ENCODE data around the gene PALB2. TPM values are rescaled to one million over a fixed set of nuclear protein-coding genes. Genes with fewer than 3 reads are reported as not detected.

Gene PALB2
- total and polyA plus RNA-seq, 2 of the 13 experiments (the other 11 are each of a cell fraction or from before 2014, with no cell fraction given), result 12.1 to 40.9 TPM

DNA sequence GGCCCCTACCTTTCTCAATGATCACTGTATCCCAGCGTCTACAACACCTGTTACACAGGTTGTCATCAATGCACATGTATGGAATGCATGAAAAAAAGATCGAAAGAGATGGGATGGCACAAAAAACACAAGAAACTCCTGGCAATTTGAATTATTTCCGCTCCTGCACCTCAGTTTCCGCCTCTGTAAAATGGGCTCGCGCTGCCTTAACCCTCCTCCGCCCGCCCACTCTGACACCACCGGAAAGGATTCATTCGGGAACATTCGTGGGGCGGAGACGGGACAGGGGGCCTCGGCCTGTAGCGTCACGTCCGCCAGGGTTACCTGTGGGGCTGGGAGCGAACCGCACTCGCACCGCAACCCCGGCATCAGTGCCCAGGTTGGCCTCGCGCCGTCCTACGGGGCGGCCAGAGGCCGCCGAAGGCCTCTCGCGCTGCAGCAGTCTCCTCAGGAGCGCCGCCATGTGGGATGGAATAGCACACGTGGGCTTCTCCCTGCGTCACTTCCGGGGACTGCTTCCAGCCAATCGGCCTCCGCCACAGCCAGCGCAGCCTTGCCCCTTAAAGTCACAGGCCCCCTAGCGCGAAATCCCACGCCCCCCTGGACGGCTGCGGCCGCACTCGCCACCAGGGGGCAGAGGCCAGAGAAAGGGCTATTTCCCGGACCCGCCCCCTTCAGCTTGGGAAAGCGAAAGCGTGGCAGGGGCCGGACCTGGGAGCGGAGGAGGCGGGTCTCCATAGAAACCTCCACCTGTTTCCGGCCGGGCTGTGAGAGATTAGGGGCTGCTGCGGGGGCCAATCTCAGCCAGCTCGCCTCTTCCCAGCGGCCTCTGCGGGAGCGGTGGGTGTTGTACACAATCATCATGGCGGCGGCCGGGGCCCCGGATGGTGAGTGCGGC lies 84.0 kb downstream of the PALB2 start, which contains the start of the genes EARS2 and UBFD1 (continued):
- TF ChIP-seq, protein P1, sequence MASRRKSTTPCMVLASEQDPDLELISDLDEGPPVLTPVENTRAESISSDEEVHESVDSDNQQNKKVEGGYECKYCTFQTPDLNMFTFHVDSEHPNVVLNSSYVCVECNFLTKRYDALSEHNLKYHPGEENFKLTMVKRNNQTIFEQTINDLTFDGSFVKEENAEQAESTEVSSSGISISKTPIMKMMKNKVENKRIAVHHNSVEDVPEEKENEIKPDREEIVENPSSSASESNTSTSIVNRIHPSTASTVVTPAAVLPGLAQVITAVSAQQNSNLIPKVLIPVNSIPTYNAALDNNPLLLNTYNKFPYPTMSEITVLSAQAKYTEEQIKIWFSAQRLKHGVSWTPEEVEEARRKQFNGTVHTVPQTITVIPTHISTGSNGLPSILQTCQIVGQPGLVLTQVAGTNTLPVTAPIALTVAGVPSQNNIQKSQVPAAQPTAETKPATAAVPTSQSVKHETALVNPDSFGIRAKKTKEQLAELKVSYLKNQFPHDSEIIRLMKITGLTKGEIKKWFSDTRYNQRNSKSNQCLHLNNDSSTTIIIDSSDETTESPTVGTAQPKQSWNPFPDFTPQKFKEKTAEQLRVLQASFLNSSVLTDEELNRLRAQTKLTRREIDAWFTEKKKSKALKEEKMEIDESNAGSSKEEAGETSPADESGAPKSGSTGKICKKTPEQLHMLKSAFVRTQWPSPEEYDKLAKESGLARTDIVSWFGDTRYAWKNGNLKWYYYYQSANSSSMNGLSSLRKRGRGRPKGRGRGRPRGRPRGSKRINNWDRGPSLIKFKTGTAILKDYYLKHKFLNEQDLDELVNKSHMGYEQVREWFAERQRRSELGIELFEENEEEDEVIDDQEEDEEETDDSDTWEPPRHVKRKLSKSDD (CRISPR knock-in tag; IDR thresholded peaks at IDR 0.05; ENCODE audit: low read depth), result peak; percentile 41; the same call in 1 of the 2 replicates
- TF ChIP-seq ATF7-NPFF (CRISPR knock-in tag; IDR thresholded peaks at IDR 0.05; ENCODE audit: low read depth) (peak; percentile 89), ZNF570 (CRISPR knock-in tag; IDR thresholded peaks at IDR 0.05; ENCODE audit: borderline replicate concordance) (peak; percentile 85; the same call in 1 of the 2 replicates), KLF12 (CRISPR knock-in tag; IDR thresholded peaks at IDR 0.05; ENCODE audit: borderline replicate concordance) (peak; percentile 90), SIX1 (CRISPR knock-in tag; IDR thresholded peaks at IDR 0.05; ENCODE audit: borderline replicate concordance) (no peak; the same call in 1 of the 2 replicates), LCORL (IDR thresholded peaks at IDR 0.05) (no peak), LCORL (CRISPR knock-in tag; IDR thresholded peaks at IDR 0.05) (peak; percentile 90), SAP130 (CRISPR knock-in tag; IDR thresholded peaks at IDR 0.05; ENCODE audit: low read depth) (peak; percentile 100), CAMTA2 (CRISPR knock-in tag; IDR thresholded peaks at IDR 0.05; ENCODE audit: borderline replicate concordance) (peak; percentile 93), MTERF4 (CRISPR knock-in tag; IDR thresholded peaks at IDR 0.05) (no peak), SNAI1 (CRISPR knock-in tag; IDR thresholded peaks at IDR 0.05; ENCODE audit: borderline replicate concordance) (peak; percentile 99), CHD2 (IDR thresholded peaks at IDR 0.05; ENCODE audit: low read depth, low read length) (peak; percentile 28; the same call in 1 of the 2 replicates), ZNF567 (CRISPR knock-in tag; IDR thresholded peaks at IDR 0.05; ENCODE audit: borderline replicate concordance) (peak; percentile 96; the same call in 1 of the 2 replicates), HMG20A (CRISPR knock-in tag; IDR thresholded peaks at IDR 0.05; ENCODE audit: borderline replicate concordance) (peak; percentile 36; the same call in 1 of the 2 replicates), PITX1 (CRISPR knock-in tag; IDR thresholded peaks at IDR 0.05) (peak; percentile 95)
- TF ChIP-seq, protein P2, sequence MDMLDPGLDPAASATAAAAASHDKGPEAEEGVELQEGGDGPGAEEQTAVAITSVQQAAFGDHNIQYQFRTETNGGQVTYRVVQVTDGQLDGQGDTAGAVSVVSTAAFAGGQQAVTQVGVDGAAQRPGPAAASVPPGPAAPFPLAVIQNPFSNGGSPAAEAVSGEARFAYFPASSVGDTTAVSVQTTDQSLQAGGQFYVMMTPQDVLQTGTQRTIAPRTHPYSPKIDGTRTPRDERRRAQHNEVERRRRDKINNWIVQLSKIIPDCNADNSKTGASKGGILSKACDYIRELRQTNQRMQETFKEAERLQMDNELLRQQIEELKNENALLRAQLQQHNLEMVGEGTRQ (IDR thresholded peaks at IDR 0.05; ENCODE audit: low read depth, low read length), result peak; percentile 95
- TF ChIP-seq, protein P2 (CRISPR knock-in tag; IDR thresholded peaks at IDR 0.05; ENCODE audit: borderline replicate concordance), result peak; percentile 97
- TF ChIP-seq, protein P3, sequence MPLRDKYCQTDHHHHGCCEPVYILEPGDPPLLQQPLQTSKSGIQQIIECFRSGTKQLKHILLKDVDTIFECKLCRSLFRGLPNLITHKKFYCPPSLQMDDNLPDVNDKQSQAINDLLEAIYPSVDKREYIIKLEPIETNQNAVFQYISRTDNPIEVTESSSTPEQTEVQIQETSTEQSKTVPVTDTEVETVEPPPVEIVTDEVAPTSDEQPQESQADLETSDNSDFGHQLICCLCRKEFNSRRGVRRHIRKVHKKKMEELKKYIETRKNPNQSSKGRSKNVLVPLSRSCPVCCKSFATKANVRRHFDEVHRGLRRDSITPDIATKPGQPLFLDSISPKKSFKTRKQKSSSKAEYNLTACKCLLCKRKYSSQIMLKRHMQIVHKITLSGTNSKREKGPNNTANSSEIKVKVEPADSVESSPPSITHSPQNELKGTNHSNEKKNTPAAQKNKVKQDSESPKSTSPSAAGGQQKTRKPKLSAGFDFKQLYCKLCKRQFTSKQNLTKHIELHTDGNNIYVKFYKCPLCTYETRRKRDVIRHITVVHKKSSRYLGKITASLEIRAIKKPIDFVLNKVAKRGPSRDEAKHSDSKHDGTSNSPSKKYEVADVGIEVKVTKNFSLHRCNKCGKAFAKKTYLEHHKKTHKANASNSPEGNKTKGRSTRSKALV (CRISPR knock-in tag; IDR thresholded peaks at IDR 0.05), result peak; percentile 90

Measured in HepG2 (cell line).